GM18498 (cell line): Measurements from ENCODE around the gene DPYSL4.

Experiments
- ATAC-seq: cut with Tn5 transposase; IDR thresholded peaks from one replicate; pipeline ENCODE4 v1.9.1; 2021; ENCODE audit warnings: mild to moderate bottlenecking, moderate library complexity; ENCODE audit not compliant: unreplicated experiment

Gene DPYSL4

DNA sequence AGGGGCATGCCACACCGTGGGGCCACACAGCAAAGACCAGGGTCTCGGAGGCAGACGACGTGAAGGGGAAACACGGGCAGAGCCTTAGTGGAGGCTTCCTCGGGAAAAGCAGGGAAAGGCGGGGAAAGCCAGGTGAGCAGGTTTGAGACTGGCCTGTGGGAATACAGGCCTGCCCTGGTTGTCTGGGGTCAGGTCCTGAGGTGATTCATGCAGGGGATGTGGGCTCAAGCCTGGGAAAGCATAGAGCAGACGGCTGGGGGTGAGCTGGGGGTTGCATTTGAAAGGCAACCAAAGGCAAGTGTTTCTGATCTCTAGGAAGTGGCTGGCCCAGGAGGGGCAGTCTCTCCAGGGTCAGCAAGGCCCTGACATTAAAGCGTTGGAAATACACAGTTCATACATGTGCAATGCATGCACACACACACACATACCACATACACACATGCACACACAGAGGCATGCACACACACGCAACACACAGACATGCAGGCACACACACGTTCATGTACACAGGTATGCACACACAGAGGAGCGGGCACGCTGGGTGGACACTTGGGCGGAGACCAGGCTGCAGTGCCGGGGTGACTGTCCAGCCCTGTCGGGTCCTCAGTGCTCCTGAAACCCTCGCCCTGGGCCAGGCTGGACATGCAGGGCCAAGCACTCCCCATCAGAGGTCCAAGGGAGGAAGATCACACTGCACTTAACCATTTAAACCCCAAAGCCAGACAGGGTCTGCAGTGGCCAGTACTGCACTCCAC lies 51.8 kb downstream of the DPYSL4 start:
- ATAC-seq, result no peak

DNA sequence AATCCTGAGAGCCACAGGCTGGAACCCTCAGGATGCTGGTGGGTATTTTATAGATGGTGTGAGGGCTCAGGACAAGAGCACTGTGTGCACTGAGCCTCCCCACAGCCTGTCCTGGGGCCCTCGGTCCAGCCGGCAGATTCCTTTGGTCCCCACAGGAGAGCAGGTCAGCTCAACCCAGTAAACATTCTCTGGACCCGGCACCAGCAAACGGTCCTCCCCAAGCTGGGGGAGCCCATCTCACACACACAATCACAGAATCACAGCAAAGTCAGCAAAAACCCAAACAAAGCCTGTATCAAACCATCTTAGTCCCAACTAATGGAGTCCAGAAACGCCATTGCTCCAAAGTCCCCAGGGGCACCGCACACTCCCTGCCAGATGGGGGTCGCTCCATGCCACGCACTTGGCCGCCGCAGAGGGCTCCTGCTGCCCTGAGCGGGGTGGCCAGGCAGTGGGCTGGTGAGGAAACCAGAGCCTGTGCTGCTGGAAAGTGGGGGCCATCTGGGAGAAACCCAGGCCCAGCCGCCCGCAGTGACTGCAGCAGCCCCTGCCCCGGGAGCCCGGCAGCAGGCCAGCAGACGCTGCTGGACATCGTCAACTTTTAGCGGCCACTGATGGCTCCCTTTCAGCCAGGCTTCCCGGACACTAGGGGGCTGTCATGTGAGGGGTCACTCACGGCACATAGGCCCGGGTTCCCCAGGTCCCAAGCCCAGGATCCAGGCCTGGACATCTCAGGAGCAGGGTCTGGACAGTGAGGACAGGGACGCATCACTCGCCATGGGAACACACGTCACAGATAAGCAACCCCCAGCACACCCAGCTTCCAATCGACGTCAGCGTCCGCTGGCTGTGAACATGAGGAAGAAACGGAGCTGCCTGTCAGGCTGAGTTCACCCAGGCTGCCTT lies 52.6 kb downstream of the DPYSL4 start:
- no peak for ATAC-seq

DNA sequence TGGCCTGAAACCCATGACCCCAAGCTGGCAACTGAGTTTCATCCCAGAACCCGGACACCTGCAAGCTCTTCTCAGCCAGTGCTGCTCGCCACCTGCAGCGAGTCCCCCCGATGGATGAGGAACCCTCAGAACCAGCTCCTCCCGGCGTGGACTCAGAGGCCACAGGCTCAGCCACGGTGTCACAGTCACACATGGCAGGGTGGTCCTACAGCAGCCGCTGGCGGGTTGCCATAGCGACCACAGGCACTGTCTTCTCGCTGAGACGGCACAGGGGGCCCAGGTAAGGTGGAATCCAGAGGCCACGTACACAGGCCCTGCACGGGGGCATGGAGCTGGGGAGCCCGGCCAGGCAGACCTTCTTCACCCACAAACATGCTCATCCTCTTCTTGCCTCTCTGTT lies 53.4 kb downstream of the DPYSL4 start:
- no peak for ATAC-seq

DNA sequence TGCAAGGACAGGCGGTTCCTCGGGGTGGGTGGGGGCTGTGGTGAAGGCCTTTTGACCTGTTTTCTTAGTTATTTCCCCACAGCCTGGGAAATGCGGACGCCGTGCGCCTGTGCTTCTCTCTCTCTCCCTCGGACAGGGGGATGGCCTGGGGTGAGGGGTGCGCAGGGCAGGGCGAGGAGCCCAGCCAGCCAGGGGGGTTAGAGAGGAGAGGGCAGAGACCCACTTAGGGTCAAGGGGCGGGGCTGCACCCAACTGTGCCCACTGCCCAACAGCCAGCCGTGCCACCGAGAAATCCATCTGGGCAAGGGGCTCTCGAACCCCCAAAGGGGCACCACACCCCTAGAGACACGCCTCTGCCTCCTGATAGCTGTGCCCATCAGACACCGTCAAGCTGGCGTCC lies 53.8 kb downstream of the DPYSL4 start:
- no peak for ATAC-seq

DNA sequence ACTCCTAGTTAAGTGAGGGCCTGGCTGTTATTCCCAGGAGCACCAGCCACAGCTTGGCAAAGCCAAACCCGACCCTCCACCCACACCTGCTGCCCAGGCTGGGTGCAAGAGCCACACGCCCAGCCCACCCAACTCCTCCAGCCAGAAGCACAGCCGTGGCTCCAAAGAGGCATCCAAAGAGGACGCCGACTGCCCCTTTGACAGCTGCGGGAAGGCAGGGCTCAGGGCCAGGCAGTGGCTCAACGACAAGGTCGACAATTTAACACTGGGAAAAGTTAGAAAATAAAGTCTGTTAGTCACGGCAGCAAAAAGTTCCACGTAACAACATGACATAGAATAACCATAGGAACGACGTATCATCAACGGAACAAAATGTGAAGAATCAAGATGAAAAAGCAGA lies 54.3 kb downstream of the DPYSL4 start:
- ATAC-seq, result no peak

DNA sequence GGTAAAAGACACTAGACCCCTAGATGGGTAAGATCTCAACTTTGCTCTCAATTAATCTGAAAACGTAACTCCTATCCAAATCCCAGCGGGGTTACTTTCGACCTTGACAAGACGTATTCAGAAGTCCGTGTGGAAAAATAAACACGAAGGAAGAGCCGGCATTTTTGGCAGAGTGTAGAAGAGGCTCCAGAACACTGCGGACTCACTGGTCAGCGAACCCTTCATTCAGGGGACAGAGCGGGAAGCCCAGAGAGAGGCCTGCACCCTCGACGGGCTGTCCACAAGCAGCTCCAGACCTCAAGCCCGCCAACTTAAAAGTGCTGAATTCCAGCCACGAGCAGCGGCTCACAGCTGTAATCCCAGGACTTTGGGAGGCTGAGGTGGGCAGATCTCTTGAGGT lies 54.7 kb downstream of the DPYSL4 start:
- no peak for ATAC-seq

DNA sequence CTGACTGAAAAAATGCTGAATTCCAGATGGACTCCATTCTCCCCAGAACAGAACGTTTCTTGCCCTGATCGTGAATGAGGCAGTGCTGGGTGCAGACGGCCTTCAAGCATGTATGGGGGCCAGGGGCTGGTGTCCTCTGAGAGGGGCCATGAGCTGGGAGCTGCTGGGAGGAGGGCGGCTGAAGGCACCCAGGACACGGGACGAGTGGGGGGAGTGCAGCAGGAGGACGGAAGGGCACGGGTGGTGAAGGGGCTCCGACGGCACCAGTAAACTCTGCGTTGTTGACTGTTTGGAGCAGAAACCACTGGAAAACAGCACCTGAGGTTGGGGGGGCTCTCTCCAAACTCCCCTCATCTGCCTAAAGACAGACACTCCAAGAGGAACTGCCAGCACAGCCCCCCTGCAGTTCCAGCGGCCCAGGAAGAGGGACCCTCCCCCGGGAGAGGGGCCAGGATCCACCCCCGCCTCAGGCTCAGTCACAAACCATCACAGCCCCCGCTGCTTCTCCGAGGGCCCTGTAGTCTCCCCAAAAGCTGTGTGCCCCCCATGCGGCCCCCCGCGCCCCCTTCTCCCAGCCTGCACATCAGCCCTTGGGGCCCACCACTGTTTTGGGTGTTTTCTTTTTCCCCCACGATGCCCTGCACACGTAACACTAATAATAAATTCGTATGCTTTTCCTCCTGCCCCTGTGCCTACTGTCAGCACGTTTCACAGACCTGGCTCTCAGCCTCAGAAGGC lies 55.5 kb downstream of the DPYSL4 start:
- ATAC-seq, result no peak

DNA sequence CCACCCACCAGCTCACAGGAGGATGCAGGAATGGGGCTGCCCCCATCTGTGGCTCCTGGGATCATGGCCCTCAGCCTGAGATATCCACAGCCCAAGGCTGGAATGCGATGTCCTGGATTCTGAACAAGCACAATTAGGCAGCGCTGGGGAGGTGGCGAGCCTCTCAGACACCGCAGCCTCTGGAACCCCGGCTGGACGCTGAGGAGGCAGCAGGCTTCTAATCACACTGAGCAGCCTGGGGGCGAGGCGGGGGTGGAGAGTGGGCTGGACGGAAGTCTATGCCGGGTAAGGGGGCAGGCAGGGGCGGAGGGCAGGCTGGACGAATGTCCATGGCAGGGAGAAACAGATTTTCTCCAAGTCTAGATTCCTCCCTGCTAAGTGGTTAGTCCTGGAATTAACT lies 56.4 kb downstream of the DPYSL4 start:
- ATAC-seq, result no peak

DNA sequence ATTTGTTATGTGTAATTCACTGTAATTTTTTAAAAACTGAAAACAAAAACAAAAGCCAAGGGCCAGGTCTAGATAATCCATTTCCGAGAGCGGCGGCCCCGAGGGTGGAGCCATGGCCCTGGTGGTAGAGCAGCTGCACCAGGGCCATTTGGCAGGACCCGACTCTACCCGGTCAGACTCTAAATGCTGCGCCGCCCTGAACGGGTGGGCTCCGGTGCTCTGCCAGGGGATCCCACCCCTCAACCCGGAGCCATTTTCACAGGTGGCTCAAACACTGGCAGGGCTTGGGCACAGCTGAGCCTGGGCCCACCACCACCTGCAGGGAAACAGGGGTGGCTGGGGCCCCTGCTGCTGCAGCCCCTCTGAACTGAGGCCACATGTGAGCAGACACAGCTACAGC lies 56.9 kb downstream of the DPYSL4 start:
- ATAC-seq, result no peak

DNA sequence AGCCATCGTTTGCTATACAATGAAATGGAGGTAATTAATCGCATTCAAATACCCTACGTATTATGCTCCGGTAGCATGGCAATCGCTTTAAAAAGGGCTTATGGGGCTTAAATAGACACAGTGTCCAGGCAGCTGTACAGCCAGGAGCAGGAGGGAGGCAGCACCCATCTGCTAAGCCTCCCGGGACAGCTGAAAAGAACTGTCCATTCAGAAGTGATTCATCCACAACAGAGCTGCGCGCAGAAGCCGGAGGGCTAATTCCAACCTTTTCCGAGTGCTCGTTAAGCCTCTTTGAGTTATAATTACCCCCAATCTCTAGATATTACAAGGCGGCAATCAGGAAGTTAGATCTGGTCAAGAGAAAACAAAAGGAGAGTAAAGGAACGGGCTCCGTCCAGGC lies 58.3 kb downstream of the DPYSL4 start:
- no peak for ATAC-seq

DNA sequence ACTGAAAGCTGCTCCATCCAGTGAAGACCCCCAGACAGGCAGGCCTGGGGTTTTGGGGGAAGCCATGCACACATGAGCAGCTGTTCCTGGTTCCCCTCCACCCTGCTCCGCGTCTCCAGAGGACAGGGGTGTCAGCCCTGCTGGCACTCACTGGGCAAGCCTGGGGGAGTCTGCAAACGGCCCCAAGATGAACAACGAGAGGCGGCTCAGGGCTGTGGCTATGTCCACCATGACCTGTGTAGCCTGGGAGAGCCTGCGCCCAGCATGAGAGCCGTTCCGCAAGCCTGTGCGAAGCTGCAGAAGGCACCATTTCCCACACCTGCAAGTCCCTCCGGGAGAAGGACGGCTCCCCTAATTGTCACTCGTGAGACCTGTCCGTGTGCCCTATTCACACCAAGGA lies 59.5 kb downstream of the DPYSL4 start:
- no peak for ATAC-seq

DNA sequence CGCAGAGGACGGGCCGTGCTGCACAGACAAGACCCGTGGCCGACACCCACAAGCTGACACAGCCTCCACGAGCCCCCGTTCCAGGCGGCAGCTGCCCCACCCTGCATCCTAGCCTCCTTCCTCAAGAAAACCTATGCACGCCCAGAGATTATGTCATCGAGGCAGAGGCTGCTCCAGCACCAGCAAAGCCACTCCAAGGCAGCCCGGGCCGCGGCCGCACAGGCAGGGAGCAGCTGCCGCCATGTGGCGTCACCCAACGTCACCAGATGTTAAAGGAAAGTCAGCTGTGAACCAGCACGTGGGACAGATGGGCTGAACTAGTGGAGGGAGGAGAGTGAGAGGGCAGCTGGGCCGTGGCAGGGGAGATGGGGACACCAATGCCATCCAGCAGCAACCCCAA lies 61.2 kb downstream of the DPYSL4 start:
- no peak for ATAC-seq

DNA sequence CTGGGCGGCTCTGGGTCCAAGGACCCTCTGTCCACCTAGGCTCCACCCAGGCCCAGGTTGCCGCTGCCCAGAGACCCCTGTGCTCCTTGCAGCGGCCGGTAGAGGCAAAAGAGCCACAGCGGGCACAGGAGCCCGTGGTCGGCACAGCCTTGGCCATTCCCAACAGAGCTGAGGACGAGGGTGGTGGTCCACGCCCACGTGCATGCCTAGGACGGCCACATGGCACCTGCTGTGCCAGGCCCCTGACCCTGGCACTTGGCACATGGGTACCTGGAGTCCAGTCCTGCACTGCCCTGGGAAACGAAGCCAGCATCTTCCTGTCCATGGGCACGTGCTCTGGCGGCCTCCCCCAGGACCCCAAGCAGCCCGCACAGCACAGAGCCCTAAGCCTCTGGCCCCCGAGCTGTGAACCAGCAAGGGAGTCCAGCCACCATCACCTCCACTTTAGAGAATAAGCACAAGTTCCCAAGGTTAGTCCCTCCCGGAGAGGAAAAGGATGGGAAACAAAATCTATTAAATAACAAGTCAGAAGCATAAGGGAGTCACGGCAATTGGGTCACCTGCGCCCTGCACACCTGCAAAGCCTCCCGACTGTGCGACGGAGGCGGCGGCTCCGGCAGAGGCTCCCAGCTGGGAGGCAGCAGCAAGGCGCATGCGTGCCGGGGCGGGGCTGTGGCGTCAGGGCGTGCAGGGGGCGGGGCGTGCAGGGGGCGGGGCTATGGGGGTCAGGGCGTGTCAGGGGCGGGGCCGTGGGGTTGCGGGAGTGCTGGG lies 61.9 kb downstream of the DPYSL4 start:
- ATAC-seq, result peak; percentile 45

DNA sequence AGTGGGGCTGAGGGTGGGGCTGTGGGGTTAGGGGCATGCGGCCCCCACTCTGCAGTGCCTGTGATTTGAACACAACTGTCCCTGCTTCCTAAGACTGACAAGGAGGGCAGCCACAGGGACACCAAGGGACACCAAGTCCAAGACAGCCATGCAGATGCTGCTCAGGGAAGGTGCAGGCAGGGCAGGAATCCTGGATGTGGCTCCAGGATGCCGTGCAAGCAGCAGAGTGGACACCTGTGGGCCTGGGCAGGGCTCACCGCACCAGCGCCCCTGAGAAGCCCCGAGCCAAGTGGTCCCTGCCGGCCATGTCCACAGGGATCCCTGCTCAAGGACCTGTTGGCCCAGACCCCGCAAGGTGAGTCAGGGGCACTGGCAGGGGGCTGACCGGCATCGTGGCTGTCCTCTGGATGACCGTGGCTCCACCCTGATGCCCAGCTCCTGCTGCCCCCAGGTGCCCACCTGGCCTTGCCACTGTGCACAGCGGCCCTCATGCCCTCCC lies 62.5 kb downstream of the DPYSL4 start:
- no peak for ATAC-seq

DNA sequence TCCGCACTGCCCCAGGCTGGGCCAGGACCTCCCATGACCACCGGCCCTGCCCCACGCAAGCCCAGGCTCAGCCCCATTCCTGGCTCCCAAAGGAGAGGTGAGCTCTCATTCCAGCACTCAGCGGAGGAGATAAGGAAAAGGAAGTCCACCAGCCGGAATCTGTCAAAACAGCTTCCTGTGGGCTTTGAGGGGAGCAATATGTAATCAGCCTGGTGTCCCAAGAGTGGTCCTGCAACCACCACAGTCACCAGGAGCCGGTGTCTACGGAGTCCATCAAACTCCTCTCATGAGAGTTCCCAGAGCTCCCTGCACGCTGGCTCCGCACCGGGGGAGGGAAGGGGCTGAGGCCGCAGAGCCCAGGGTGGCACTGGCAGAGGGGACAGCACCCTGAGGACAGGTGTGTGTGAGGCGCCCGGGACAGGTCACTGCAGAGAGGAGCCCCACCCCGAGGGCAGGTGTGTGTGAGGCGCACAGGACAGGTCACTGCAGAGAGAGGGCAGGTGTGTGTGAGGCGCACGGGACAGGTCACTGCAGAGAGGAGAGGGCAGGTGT lies 63.2 kb downstream of the DPYSL4 start:
- ATAC-seq, result no peak

DNA sequence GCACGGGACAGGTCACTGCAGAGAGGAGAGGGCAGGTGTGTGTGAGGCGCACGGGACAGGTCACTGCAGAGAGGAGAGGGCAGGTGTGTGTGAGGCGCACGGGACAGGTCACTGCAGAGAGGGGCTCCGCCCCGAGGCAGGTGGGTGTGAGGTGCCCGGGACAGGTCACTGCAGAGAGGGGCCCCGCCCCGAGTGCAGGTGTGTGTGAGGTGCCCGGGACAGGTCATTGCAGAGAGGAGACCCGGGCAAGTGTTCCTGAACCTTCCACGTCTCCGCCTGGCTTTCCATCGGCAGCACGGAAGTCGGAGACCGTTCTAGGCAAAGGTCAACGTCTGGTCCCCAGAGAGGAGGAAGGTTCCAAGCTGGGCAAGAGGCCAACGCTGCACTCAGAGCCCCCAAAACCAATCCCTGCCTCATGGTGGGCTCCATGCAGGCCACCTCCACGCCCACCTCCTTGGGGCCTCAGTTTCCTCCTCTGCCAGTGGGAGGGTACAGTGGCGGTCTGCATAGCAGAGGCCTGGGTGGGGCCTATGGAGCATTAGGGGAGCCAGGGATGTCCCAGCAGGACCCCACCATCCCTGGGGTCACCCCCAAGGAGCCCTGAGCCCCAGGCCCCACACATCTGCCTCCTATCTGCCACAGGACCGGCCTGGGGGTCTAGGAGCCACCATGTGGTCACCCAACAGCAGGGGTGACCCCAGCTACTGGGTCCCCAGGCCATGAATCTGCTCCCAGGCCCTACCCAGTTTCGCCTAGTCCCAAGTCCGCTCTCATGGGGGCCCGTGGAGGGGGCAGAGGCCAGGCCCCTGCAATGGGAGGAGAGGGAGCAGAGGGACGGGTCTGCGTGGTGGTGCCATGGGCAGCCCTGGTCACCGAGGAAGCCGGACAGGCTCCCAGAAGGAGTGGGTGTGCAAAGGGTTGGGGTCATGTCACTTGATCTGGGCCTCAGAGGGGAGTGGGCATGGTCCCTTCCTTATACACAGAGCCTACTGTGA lies 64.0 kb downstream of the DPYSL4 start:
- no peak for ATAC-seq

DNA sequence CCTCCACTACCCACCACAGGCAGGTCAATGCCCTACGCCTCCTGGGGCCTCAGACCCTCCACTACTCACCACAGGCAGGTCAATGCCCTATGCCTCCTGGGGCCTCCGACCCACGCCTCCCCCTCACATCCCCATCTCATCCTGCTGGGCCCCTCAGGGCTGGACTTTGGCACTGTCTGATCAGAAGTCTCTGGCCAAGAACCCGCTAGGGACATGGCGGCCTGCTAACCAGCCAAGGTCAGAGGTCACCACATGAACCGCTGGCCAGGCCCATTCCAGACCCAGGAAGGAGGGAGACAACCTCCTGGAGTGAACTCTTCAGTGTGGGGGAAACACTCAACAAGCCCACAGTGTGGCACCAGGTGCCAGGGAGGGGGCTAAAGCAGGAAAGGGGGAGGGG lies 65.2 kb downstream of the DPYSL4 start:
- ATAC-seq, result no peak

DNA sequence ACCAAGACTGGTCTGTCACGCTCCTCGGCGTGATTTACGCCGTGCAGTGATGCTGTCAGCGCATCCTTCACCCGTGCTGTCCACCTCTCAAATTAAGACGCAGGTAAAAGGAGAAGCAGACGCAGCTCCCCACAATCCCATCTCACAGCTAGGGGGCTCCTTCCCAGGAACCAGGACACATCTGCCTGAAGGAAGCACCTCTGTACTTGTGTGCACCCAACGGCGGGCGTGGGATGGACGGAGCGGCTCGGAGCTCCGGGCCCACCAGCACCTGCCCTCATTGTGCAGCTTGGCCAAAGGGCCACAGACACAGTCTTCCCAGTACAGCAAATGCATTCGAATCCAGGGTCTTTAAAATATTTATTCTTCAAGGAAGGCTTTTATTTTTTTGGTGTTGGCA lies 65.7 kb downstream of the DPYSL4 start:
- no peak for ATAC-seq

DNA sequence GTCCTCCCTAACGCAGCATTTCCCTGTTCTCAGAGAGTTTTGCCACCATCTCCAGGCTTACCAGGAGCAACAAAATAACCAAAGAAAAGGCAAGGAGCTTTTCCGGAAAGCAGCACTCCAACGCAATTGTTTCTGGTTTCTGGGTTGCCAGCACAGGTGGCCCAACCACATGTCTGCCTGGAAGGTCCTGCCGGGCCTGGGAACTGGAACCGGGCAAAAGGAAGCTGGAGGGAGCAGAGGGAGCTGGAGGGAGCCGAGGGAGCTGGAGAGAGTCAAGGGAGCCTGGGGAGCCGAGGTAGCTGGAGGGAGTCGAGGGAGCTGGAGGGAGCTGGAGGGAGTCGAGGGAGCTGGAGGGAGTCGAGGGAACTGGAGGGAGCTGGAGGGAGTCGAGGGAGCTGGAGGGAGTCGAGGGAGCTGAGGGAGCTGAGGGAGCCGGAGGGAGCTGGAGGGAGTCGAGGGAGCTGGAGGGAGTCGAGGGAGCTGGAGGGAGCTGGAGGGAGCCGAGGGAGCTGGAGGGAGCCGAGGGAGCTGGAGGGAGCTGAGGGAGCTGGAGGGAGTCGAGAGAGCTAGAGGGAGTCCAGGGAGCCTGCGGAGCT lies 66.4 kb downstream of the DPYSL4 start:
- no peak for ATAC-seq
